GM03348 (cell line): Measurements from ENCODE around the gene CCDC12.

Experiments
- DNase-seq: peaks from one replicate; pipeline ENCODE4 v3.0.0; 2012; ENCODE audit warnings: low spot score

CCDC12 gene

GRCh38 chr3:46995901-46996562 lies 19.5 kb upstream of the CCDC12 start:
- no peak for DNase-seq

DNA sequence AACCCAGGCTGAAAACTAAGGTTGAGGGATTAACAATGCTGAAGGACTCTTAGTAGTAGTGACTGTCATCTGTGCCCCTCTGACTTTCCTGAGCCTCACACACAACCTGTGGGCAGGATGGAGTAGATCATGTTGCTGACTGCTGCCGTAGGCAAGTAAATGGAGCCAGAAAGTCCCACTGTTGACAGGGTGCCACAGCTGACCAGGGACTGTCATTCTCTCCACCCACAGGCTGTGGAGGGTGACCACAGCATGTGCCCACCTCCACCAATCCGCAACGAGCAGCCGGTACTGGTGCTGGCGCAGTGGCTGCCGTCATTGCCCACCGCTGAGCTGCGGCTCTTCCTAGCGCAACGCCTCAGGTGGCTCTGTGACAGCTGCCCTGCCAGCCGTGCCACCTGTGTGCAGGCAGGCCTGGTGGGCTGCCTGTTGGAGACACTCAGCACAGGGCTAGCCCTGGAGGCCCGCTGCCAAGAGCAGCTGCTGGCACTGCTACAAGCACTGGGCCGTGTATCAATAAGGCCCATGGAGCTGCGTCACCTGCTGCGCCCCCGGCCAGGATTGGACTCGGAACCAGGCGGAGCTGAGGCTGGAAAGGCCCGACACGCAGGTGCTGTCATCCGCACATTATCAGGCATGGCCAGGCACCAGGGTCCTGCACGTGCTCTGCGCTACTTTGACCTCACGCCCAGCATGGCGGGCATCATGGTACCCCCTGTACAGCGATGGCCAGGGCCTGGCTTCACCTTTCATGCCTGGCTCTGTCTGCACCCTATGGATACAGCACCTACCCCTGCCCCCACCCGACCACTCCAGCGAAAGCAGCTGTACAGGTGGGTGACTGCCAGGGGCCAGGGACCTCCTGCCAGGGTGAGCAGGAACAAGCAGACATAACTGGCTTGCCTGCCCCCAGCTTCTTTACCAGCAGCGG lies 18.5 kb upstream of the CCDC12 start:
- DNase-seq: no peak

DNA sequence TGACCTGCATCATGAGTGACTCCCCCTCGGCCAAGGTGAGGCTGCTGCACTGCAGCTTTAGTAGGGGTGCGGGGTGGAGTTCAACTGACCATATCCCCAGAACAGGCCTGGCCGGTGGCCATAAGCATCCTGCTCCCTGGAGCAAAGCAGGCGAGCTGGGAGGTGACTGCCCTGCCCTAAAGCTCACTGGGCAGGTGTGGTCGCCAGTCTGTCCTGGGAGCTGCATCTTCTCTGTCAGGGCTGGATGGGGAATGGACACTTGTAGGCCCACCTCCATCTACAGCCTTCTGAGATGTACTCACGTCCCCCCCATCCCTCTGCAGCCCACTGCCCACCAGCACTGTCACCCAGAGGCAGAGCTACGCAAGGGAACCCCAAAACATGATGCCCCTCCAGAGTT lies 17.4 kb upstream of the CCDC12 start:
- DNase-seq: no peak

- DNase-seq: no peak
Observed at GRCh38 chr3:46993292-46993691, 16.7 kb upstream of the CCDC12 start.

DNA sequence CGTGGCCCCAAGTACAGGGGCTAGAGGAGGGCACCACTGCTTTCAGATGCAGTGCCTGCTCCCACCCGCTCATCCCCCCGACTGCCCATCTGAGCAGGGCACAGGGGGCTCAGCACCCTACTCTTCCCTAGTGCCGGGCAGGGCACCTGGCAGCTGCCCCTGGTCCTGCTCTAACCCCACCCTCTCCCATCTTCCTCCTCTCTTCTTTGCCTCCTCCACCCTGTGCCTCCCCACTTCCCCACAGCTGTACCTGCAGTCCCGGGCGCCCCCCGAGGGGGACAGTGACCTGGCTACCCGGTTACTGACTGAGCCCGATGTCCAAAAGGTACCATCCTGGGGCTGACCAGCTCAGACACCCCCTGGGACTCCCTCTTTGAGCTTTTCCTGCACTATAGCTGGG lies 15.7 kb upstream of the CCDC12 start:
- no peak for DNase-seq

DNA sequence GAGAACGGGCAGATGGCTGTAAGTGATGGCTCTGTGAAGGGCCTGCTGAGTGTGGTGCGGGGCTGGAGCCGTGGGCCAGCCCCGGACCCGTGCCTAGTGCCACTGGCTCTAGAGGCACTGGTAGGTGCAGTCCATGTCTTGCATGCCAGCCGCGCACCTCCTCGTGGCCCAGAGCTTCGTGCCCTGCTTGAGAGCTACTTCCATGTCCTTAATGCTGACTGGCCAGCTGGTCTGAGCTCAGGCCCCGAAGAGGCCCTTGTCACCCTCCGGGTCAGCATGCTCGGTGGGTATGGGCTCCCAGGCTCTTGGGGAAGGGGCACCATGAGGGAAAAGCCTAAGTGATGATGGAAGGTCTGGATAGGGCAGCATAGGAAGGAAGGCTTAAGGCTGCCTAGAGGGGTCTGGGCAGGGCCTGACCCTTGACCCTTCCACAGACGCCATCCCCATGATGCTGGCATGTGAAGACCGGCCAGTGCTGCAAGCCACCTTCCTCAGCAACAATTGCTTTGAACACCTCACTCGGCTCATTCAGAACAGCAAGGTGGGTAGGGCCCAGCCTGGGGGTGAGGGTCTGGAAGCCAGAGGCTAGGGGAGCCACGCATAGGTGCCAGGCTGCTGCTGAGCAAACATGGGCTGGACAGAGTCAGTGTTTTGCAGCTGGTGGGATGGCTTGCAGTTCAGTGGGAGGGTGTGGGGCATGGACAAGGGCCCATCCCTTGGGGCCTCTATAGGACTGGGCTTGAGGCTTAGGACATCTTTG lies 15.0 kb upstream of the CCDC12 start:
- no peak for DNase-seq

DNA sequence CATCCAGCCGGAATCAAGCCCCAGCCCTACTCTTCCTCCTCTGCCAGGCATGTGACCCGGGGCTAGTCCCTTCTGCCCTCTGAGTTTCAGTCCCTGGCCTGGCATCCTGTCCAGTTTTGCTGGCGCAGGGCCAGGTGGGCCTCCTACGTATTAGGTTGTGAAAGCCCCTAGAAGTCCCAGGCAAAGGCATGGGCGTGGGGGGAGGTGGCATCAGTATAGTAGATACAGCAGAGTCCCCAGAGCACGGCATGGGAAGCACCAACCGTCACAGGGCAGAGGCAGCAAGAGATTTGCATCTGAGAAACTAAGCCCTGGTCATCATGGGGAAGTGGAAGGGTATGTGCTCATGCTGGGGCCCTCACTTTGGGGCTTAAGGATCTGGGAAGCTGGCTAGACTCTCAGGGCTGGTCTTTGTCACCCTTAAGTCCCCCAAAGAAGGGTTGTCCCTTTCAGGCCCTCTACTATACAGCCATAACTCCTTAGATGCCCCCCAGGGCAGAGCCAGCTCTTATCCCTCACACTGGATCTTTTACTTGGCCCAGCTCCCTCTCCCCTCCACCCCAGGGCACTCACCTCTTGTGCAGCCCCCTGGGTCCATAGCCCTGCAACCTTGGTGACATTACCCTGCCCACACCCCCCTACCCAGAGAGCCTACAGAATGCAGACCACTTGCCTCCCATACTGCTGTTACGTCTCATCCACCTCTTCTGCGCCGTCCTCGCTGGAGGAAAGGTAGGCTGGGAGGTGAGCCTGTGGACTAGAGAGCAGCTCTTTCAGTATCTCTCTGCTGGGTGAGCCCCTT lies 14.2 kb upstream of the CCDC12 start:
- DNase-seq: no peak

DNA sequence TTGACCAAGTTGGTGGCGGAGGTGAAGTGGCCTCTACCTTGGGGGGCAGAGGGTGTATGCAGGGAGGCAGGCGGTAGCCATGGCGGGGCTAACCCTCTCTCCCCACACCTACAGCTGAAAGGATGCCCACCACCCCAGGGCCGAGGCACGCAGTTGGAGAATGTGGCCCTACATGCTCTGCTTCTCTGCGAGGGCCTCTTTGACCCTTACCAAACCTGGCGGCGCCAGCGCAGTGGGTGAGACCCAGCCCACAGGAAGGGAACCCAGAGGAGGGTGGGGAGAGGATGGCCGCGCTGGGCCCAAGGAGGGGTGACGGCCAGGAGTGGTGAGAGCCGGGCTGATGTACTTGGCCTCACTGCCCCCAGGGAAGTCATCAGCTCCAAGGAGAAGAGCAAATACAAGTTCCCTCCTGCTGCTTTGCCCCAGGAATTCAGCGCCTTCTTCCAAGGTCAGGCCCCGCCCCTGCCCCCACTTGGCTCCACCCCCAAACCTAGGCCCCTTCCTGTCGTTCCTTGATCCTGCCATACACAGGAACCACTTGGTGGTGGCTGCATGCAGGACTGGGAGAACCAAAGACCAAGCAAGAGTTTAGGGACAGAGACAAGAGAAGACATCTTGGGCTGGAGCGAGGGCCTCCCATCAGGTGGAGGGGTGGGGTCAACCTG lies 12.7 kb upstream of the CCDC12 start:
- DNase-seq: no peak

GRCh38 chr3:46988616-46989015 lies 12.1 kb upstream of the CCDC12 start:
- no peak for DNase-seq

DNA sequence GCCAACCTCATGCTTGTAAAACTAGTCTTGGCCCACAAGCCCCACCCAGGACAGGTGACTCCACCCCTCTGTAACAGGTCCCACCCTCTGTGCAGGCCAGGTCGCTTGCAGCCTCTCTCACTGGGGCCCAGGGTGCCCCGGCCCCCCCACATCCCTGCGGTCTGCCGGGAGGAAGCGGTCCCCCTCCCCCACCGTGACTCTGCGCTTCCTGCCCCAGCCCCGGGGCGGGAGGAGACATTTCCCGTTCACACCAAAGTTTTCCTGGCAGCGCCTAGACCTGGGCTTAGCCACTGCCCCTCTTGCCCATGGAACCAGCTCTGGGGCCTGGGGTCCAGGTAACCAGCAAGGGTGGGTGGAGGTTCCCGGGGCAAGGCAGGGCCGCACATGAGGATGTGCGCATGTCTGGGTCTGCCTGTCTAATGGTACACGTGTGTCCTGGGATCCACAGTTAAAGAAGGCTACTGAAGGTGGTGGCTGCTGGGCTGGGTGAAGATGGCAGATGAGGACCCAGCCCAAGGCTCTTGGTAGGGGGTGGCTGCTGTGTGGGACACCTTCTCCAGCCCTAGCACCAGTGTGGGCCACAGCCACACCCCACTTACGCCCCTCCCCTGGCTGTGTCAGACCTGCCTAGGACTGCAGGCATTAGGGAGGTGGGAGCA lies 11.3 kb upstream of the CCDC12 start:
- DNase-seq: no peak

DNA sequence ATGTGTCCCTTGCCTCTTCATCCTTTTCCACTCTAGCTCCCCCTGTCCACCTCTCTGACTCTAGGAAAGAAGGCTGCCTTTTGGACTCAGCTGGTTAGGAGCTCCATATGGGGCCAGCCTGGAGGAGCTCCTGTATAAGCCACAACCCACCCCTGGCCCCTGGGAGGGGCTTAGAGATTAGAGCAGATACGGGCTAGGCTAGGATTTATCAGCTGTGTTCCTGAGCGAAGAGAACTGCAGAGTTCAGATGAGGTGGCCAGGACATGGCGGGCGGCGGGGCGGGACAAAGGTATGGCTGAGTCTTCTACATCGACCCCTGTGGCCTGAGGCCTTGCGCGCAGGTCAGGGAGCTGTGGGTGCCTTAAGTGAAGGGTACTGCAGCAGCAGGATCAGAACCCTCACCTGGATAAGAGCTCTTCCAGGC lies 10.8 kb upstream of the CCDC12 start:
- DNase-seq: no peak

DNA sequence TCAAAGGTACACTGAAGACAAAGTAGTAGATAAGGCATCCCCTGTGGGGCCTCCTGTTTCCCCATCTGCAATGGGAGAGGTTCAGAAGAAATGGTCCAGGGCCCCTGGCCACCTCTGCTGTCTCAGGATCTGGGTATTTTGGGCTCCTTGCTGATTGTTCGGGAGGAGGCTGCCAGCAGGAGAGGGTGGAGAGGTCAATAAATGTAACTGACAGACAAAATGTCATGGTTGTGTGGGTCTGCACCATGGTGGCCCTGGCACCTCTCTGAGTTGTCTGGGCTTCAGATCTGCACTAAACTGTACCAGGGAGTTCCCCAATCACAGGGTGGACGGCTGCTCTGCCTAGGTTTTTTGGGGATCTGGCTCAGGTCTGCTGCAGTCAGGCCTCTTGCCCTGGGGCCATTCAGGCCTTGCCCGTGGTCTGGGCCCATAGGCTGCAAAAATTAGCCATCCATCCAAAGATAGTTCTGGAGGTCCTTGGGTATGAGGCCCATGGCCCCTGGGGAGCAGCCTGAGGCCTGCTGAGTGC lies 10.3 kb upstream of the CCDC12 start:
- no peak for DNase-seq

DNA sequence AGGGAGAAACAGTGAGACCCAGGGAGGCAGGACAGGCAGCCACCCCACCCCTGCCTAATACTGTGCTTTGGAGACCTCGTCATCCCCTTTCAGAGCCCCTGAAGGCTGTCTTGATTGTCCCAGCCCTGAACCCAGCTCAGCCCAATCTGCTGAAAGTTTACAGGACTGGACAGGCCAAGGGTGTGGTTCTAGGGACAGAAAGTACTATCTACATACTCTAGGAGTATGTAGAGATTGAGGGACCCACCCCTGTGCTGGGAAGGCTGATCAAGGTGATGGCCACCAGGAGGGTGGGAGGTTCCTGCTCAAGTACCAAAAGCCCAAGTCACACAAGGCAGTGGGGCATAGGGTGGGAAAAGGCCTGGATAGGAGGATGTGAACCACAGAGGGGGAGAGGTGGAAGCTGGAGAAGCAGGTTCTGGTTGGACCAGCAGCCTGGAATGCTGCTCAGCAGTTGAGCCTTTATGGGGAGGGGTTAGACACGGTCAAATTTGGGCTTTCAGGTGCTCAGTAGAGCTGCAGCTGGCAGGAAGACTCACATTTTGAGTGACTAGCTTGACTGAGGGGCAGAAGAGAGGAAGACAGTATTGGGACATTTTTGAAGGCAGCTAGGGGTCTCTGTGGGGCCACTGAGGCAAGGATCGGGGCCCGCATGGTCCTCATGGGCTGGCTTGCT lies 9.6 kb upstream of the CCDC12 start:
- DNase-seq: no peak

DNA sequence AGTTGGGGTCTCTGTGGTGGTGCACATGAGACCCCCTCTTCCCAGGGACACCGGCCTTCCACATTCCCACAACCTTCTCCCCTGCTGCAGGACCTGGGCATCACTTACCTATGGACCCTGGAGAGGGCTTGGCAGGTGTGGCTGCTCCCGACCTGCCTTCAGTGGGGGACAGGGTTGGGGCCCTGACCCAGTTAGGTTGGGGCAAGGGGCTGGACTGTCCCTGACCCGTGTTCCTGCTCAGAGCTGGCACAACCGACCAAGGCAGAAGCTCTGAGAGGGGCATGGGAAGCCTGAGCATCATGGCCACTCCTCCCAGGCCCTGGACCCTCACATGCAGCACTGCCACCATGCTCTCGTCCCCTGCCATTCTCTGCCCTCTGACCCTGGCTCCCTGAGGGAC lies 9.0 kb upstream of the CCDC12 start:
- no peak for DNase-seq

- no peak for DNase-seq
Observed at GRCh38 chr3:46984591-46985459, 8.3 kb upstream of the CCDC12 start.

DNA sequence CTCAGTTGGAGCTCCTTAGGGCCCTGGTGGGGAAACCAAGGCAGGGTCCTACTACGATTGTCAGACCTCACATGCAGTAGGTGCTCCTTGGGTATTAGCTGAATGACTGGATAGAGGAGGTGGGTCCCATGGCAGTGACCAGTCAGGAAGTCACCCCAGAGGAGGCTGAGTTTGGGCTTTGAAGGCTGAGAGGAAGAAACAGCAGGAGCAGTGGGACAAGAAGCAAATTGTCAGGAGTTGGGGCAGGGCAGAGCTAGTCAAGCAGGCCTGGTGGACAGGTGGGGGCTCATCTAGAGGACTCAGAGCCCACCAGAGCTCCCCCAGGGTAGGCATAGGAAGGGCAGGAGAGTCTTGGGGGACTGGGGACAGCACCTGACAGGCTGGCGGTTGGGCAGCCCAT lies 6.0 kb upstream of the CCDC12 start:
- no peak for DNase-seq

- no peak for DNase-seq
Observed at GRCh38 chr3:46981932-46982471, 5.5 kb upstream of the CCDC12 start.

- no peak for DNase-seq
Observed at GRCh38 chr3:46979958-46980497, 3.5 kb upstream of the CCDC12 start.
